ENCODE results near the gene GPC1. TPM values are rescaled to one million over a fixed set of nuclear protein-coding genes. Genes with fewer than 3 reads are reported as not detected.
A peak's percentile ranks its signal among the peaks of the same experiment; 100 is the strongest.

Gene GPC1
- total RNA-seq, 1 donor from 2014 or later: 14.2 TPM

GRCh38 chr2:240437861-240438809 lies 2.7 kb downstream of the GPC1 start:
- H3K9me3 ChIP-seq (ENCODE audit: low read depth): no peaks in the 10 kb centered on the region
- peaks cover 60% of the 10 kb centered on the region for H4K20me1 ChIP-seq (ENCODE audit: low read depth)
- no peak overlapping the region for H3K4me2 ChIP-seq
- peak; percentile 86 for DNase-seq (ENCODE audit: low spot score)
- no peak overlapping the region for H3K9ac ChIP-seq
- peaks cover 64% of the 10 kb centered on the region for H3K79me2 ChIP-seq (ENCODE audit: low read depth)
- peak overlapping the region; percentile 83 for H3K4me3 Mint-ChIP-seq
- no peaks in the 10 kb centered on the region for H3F3A ChIP-seq (ENCODE audit: low read depth)
- H3K27ac ChIP-seq: no peak overlapping the region
- H3K27me3 Mint-ChIP-seq (ENCODE audit: insufficient read depth, low read depth): peaks cover 4% of the 10 kb centered on the region
- H3K36me3 ChIP-seq: no peaks in the 10 kb centered on the region
- no peak overlapping the region for H3K4me3 ChIP-seq
- no peak overlapping the region for H2AFZ ChIP-seq (replicated peaks)
- no peaks in the 10 kb centered on the region for H3K36me3 Mint-ChIP-seq
- peak overlapping the region; percentile 93 for H3K27ac Mint-ChIP-seq
- peaks cover 17% of the 10 kb centered on the region for H3K4me1 Mint-ChIP-seq
- peaks cover 17% of the 10 kb centered on the region for H3K27me3 ChIP-seq
- H3K9me3 Mint-ChIP-seq: no peaks in the 10 kb centered on the region
- H3K4me1 ChIP-seq: peaks cover 9% of the 10 kb centered on the region
- no peak for TF ChIP-seq EZH2 (IDR thresholded peaks at IDR 0.05)
- no peak for TF ChIP-seq EZH2phosphoT487 (IDR thresholded peaks at IDR 0.05)
- peak; percentile 95 for TF ChIP-seq CTCF (IDR thresholded peaks at IDR 0.05)

- no peaks in the 10 kb centered on the region for H3F3A ChIP-seq (ENCODE audit: low read depth)
- no peak for TF ChIP-seq EZH2phosphoT487 (IDR thresholded peaks at IDR 0.05)
- no peak for TF ChIP-seq CTCF (IDR thresholded peaks at IDR 0.05)
- no peak for TF ChIP-seq EZH2 (IDR thresholded peaks at IDR 0.05)
- Mint-ChIP-seq H3K4me3 (peak overlapping the region; percentile 64), H3K4me1 (peaks cover 14% of the 10 kb centered on the region), H3K36me3 (no peaks in the 10 kb centered on the region), H3K9me3 (no peaks in the 10 kb centered on the region), H3K27me3 (ENCODE audit: insufficient read depth, low read depth) (peaks cover 7% of the 10 kb centered on the region), H3K27ac (no peak overlapping the region)
- H3K36me3 ChIP-seq: no peaks in the 10 kb centered on the region
- no peak overlapping the region for H2AFZ ChIP-seq (replicated peaks)
- no peak overlapping the region for H3K9ac ChIP-seq
- no peak overlapping the region for H3K27ac ChIP-seq
- H3K4me1 ChIP-seq: peaks cover 9% of the 10 kb centered on the region
- peaks cover 17% of the 10 kb centered on the region for H3K27me3 ChIP-seq
- no peak overlapping the region for H3K4me3 ChIP-seq
- DNase-seq (ENCODE audit: low spot score): no peak
- no peaks in the 10 kb centered on the region for H3K9me3 ChIP-seq (ENCODE audit: low read depth)
- no peak overlapping the region for H3K4me2 ChIP-seq
- peaks cover 64% of the 10 kb centered on the region for H3K79me2 ChIP-seq (ENCODE audit: low read depth)
- H4K20me1 ChIP-seq (ENCODE audit: low read depth): peaks cover 64% of the 10 kb centered on the region
Measured at GRCh38 chr2:240438810-240439697, 3.6 kb downstream of the GPC1 start.

GRCh38 chr2:240439698-240440151 lies 4.3 kb downstream of the GPC1 start:
- Mint-ChIP-seq H3K9me3 (no peaks in the 10 kb centered on the region), H3K27me3 (ENCODE audit: insufficient read depth, low read depth) (peaks cover 7% of the 10 kb centered on the region), H3K4me3 (no peak overlapping the region), H3K4me1 (peaks cover 11% of the 10 kb centered on the region), H3K36me3 (no peaks in the 10 kb centered on the region), H3K27ac (no peak overlapping the region)
- Histone ChIP-seq H3K4me2 (no peak overlapping the region), H3K4me3 (no peak overlapping the region), H3K9ac (no peak overlapping the region), H3K79me2 (ENCODE audit: low read depth) (peaks cover 64% of the 10 kb centered on the region), H3F3A (ENCODE audit: low read depth) (no peaks in the 10 kb centered on the region), H3K9me3 (ENCODE audit: low read depth) (no peaks in the 10 kb centered on the region), H3K27me3 (peaks cover 17% of the 10 kb centered on the region), H3K36me3 (no peaks in the 10 kb centered on the region), H4K20me1 (ENCODE audit: low read depth) (peaks cover 71% of the 10 kb centered on the region), H3K27ac (no peak overlapping the region), H2AFZ (replicated peaks) (no peak overlapping the region), H3K4me1 (peaks cover 9% of the 10 kb centered on the region)
- no peak for TF ChIP-seq CTCF (IDR thresholded peaks at IDR 0.05)
- TF ChIP-seq EZH2 (IDR thresholded peaks at IDR 0.05): no peak
- TF ChIP-seq EZH2phosphoT487 (IDR thresholded peaks at IDR 0.05): no peak
- no peak for DNase-seq (ENCODE audit: low spot score)

Measured in neural progenitor cell (in vitro differentiated cells).